K562 (cell line): ENCODE data around the gene PSMD8. TPM values are rescaled to one million over a fixed set of nuclear protein-coding genes. Genes with fewer than 3 reads are reported as not detected.

Experiments used
- ARID1B ChIP-seq: fragments of 450-650 bp; IDR thresholded peaks from 2 replicates; pipeline ENCODE4 v1.6.1; 2016; ENCODE audit warnings: antibody characterized with exemption, mild to moderate bottlenecking, inconsistent platforms
- C11orf30 ChIP-seq: fragments of 450-650 bp; IDR thresholded peaks from 2 replicates; pipeline ENCODE4 v1.6.1; 2016; ENCODE audit warnings: low read depth, mild to moderate bottlenecking
- CBFB ChIP-seq: sonication (generic); formaldehyde crosslinking; IDR thresholded peaks from 2 replicates; pipeline ENCODE4 v1.4.0; 2020; ENCODE audit warnings: mild to moderate bottlenecking, missing genetic modification reagents
- CBX1 ChIP-seq: sonication (generic); IDR thresholded peaks from 2 replicates; pipeline ENCODE4 v1.6.1; 2016; ENCODE audit warnings: antibody characterized with exemption, low read depth, mild to moderate bottlenecking
- E2F8 ChIP-seq: fragments of 450-650 bp; IDR thresholded peaks from 2 replicates; pipeline ENCODE4 v1.7.1; 2018; ENCODE audit warnings: mild to moderate bottlenecking, low read depth; ENCODE audit not compliant: partially characterized antibody
- FOS ChIP-seq: IDR thresholded peaks from 3 replicates; pipeline ENCODE4 v1.6.1; 2011; ENCODE audit not compliant: insufficient read length; ENCODE audit errors: extremely low read depth
- HBP1 ChIP-seq: fragments of 450-650 bp; formaldehyde crosslinking; IDR thresholded peaks from 2 replicates; pipeline ENCODE4 v1.4.0; 2022; ENCODE audit warnings: missing genetic modification characterization
- KLF6 ChIP-seq: fragments of 250-450 bp; sonication (Bioruptor Pico); IDR thresholded peaks from 2 replicates; pipeline ENCODE4 v1.4.0; 2020; ENCODE audit warnings: mild to moderate bottlenecking, moderate library complexity, borderline replicate concordance
- TAF7 ChIP-seq: fragments of 450-650 bp; IDR thresholded peaks from 2 replicates; pipeline ENCODE4 v1.6.1; 2016; ENCODE audit warnings: missing genetic modification characterization, missing compliant biosample characterization
- TBP ChIP-seq: optimal IDR thresholded peaks from 2 replicates; pipeline ENCODE3; 2011; ENCODE audit warnings: low read depth, low read length, improper control_type of control experiment
- TSHZ1 ChIP-seq: fragments of 250-450 bp; sonication (Bioruptor Pico); IDR thresholded peaks from 2 replicates; pipeline ENCODE4 v1.4.0; 2020; ENCODE audit warnings: mild to moderate bottlenecking, moderate library complexity
- U2AF2 ChIP-seq: fragments of 200-400 bp; formaldehyde crosslinking; optimal IDR thresholded peaks from 2 replicates; pipeline ENCODE3; 2017; ENCODE audit warnings: low read depth, mild to moderate bottlenecking, low read length
- ZNF76 ChIP-seq: fragments of 250-450 bp; sonication (Bioruptor Pico); IDR thresholded peaks from 2 replicates; pipeline ENCODE4 v1.4.0; 2020; ENCODE audit warnings: mild to moderate bottlenecking, moderate library complexity, borderline replicate concordance
- ZNF79 ChIP-seq: fragments of 250-450 bp; sonication (Bioruptor Pico); IDR thresholded peaks from 2 replicates; pipeline ENCODE4 v1.4.0; 2020; ENCODE audit warnings: low read depth, mild to moderate bottlenecking, moderate library complexity
- polyA plus RNA-seq, 8 experiments: library from polyadenylated mRNA; depleted of rRNA in 4 of 8; stranded (reverse) in 5 of 8; unstranded in 3 of 8; fragments of >200 nt; fragmentation: Nextera tagmentation in 2 of 8; fragmentation: Illumina TruSeq in 1 of 8; extraction: Ambion mirVana in 2 of 8; extraction: Trizol in 1 of 8; gene quantifications; 2 replicates each; pipeline versions ENCODE4 v1.2.1 to v1.2.3, GENCODE V29; 2011 to 2014; ENCODE audit warnings: inconsistent platforms in 1 of 8, missing spikeins in 1 of 8
- total RNA-seq, 7 experiments: library from RNA; depleted of rRNA in 6 of 7; stranded (reverse); fragments of >200 nt in 6 of 7; fragmentation: Illumina TruSeq in 2 of 7; extraction: Trizol in 2 of 7; gene quantifications; 2 replicates each; pipeline versions ENCODE4 v1.2.1 to v1.2.3, GENCODE V29; 2011 to 2021; ENCODE audit warnings: low replicate concordance in 1 of 7
- TF ChIP-seq, protein P1 (sequence below): fragments of 450-650 bp; formaldehyde crosslinking; IDR thresholded peaks from 2 replicates; pipeline ENCODE4 v1.4.0; 2020; ENCODE audit warnings: mild to moderate bottlenecking
- TF ChIP-seq, protein P2 (sequence below): fragments of 250-450 bp; sonication (Bioruptor Pico); IDR thresholded peaks from 2 replicates; pipeline ENCODE4 v1.9.0; 2021; ENCODE audit warnings: mild to moderate bottlenecking

The PSMD8 gene
- total and polyA plus RNA-seq, 9 of the 15 experiments (the other 6 are each of a cell fraction or from before 2014, with no cell fraction given) = 130 to 583 (median 315) TPM

DNA sequence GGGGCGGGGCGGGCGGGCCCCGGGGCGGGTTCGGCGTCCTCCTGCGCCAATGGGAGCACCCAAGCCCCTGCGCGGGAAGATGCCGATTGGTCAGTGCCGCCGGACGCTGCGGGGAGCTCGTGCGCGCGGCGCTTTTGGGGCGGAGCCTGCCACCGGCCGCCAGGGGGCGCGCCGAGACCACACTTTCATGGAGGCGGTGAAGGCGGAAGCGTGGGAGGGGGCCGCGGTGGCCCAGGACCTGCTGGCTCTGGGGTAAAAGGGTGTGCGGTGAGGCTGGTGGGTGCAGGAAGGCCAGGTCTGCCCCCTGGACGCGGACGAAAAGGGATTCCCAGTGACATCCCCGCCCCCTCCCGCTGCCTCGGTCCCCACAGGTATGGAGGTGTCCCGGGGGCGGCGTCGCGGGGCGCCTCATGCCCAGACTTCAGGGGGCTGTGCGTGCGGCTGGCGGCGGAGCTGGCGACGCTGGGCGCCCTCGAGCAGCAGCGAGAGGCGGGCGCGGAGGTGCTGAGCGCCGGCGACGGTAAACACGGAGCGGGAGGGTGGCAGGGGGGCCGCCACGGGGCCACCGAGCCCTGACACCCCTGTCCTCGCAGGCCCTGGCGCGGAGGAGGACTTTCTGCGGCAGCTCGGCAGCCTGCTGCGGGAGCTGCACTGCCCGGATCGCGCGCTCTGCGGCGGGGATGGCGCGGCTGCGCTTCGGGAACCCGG is 28.8 kb downstream of the PSMD8 start, which contains the start of gene FAM98C (continued):
- TF ChIP-seq ZNF79 (CRISPR knock-in tag) (no peak), HBP1 (CRISPR knock-in tag) (no peak), TAF7 (tag) (no peak), ARID1B (no peak), CBX1 (peak; percentile 46; the same call in 1 of the 2 replicates), TBP (peak; percentile 40), E2F8 (no peak), TSHZ1 (no peak), ZNF76 (no peak), CBFB (CRISPR knock-in tag) (no peak), FOS (peak; percentile 86), C11orf30 (0 out of 2 replicates have a peak, but pooled peaks have one; percentile 8), KLF6 (CRISPR knock-in tag) (no peak), U2AF2 (no peak)
- TF ChIP-seq, protein P1, sequence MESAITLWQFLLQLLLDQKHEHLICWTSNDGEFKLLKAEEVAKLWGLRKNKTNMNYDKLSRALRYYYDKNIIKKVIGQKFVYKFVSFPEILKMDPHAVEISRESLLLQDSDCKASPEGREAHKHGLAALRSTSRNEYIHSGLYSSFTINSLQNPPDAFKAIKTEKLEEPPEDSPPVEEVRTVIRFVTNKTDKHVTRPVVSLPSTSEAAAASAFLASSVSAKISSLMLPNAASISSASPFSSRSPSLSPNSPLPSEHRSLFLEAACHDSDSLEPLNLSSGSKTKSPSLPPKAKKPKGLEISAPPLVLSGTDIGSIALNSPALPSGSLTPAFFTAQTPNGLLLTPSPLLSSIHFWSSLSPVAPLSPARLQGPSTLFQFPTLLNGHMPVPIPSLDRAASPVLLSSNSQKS = no peak
- TF ChIP-seq, protein P2, sequence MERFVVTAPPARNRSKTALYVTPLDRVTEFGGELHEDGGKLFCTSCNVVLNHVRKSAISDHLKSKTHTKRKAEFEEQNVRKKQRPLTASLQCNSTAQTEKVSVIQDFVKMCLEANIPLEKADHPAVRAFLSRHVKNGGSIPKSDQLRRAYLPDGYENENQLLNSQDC (CRISPR knock-in tag) = no peak
